ENCODE results near the gene NCOA4. TPM values are rescaled to one million over a fixed set of nuclear protein-coding genes. Genes with fewer than 3 reads are reported as not detected.
"Not testable (repeated sequence)": the region's sequence is repeated elsewhere in the genome, so short reads cannot be mapped to it uniquely, and the experiment has no call there.

NCOA4 gene
- total RNA-seq, 1 donor, result 265 TPM

GRCh38 chr10:45997557-45997956 lies 32.9 kb downstream of the NCOA4 start:
- Histone ChIP-seq H3K9me3 (ENCODE audit: low read depth, low read length) (no peaks in the 10 kb centered on the region), H3K4me1 (ENCODE audit: insufficient read depth, low read length) (no peaks in the 10 kb centered on the region), H3K4me3 (ENCODE audit: low read length) (no peak overlapping the region), H3K27me3 (ENCODE audit: insufficient read depth, low read length) (no peaks in the 10 kb centered on the region)

DNA sequence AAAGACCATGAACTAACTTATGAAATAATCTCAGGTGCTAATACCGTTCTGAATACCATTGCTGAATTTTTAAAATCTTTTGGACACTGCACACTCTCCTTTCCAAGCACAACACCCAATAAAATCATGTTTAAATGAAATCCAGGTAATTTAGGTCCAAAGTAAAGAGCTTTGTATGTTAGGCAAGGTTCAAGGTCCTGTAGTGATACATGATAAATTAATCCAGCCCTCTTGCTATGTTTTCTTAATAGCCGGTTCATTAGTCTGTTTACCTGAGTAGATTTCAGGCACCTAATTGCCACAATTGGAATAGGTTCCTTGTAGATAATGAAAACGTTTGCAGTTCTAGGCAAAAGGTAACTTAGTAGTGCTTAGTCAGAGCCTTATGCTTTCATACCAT lies 44.8 kb downstream of the NCOA4 start:
- not testable (repeated sequence) for H3K4me3 ChIP-seq (ENCODE audit: low read length); H3K27me3 ChIP-seq (ENCODE audit: insufficient read depth, low read length); H3K4me1 ChIP-seq (ENCODE audit: insufficient read depth, low read length); H3K9me3 ChIP-seq (ENCODE audit: low read depth, low read length)

- not testable (repeated sequence) for H3K4me3 ChIP-seq (ENCODE audit: low read length); H3K9me3 ChIP-seq (ENCODE audit: low read depth, low read length); H3K27me3 ChIP-seq (ENCODE audit: insufficient read depth, low read length); H3K4me1 ChIP-seq (ENCODE audit: insufficient read depth, low read length)
Measured at GRCh38 chr10:45984473-45984872, 46.0 kb downstream of the NCOA4 start.

DNA sequence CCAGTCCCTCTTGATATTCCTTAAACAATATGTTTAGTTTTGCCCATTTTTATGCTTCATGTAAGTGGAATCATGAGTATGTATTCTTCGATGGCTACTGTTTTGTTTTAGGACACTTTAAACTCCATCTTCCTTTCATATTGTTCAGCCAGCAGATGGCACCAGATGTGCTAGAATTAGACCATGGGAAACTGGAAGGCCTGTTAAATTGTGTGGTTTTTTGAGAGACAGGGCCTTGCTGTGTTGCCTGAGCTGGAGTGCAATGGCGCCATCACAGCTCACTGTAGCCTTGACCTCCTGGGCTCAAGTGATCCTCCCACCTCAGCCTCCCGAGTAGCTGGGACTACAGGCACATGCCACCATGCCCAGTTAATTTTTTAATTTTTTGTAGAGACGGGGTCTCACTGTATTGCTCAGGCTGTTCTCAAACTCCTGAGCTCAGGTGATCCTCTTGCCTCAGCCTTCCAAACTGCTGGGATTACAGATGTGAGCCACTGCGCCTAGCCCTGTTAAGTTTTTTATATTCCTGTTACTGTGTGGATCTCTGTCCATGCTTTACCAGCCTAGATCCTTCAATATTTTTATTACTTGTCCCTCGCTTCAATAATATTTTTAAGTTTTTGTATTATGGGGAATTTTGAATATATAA lies 46.8 kb downstream of the NCOA4 start:
- not testable (repeated sequence) for H3K4me3 ChIP-seq (ENCODE audit: low read length); H3K4me1 ChIP-seq (ENCODE audit: insufficient read depth, low read length); H3K9me3 ChIP-seq (ENCODE audit: low read depth, low read length); H3K27me3 ChIP-seq (ENCODE audit: insufficient read depth, low read length)

DNA sequence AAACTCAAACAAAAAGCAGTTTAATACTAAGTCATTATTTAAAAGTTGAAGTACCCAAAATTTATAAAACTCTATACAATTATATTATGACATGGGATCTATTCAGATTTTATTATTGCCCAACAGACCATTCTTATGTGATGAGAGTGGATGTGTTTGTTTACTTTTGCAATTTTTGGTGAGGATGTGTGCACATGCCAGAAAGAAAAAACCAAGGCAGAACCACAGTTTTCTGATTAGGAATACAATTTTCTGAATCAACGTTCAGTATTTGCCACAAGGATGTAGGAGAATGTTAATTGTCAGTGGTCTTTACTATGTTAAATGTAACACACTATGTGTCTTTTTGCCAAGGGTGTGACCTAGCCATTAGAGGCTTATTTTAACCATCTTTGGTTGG lies 49.1 kb downstream of the NCOA4 start:
- not testable (repeated sequence) for H3K4me1 ChIP-seq (ENCODE audit: insufficient read depth, low read length); H3K4me3 ChIP-seq (ENCODE audit: low read length); H3K9me3 ChIP-seq (ENCODE audit: low read depth, low read length); H3K27me3 ChIP-seq (ENCODE audit: insufficient read depth, low read length)

- not testable (repeated sequence) for H3K27me3 ChIP-seq (ENCODE audit: insufficient read depth, low read length); H3K4me3 ChIP-seq (ENCODE audit: low read length)
Measured at GRCh38 chr10:45978554-45978953, 51.9 kb downstream of the NCOA4 start.

GRCh38 chr10:45974041-45974440 lies 56.4 kb downstream of the NCOA4 start:
- not testable (repeated sequence) for H3K9me3 ChIP-seq (ENCODE audit: low read depth, low read length); H3K27me3 ChIP-seq (ENCODE audit: insufficient read depth, low read length); H3K4me3 ChIP-seq (ENCODE audit: low read length)
- H3K4me1 ChIP-seq (ENCODE audit: insufficient read depth, low read length), result peaks cover 22% of the 10 kb centered on the region

More at GRCh38 chr10:45978554-45978953, 51.9 kb downstream of the NCOA4 start:
- H3K4me1 ChIP-seq (ENCODE audit: insufficient read depth, low read length); H3K9me3 ChIP-seq (ENCODE audit: low read depth, low read length): not testable (repeated sequence)

DNA sequence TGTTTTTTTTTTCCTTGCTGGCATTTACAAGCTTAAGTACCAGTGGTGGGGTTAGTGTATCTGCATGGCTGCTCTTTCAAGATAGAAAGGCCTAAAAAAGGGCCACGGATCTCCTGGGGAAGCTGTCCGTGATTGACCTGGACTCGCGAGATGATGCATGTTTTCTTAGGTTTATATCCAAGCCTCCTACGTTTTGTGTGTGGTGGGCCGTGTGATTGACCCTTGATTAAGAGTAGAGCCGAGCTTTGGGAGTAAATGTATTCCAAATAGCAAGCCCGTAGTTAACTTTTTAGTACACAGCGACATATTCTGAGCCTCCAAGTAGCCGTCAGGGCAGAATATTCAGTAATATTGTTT lies 57.6 kb downstream of the NCOA4 start:
- Histone ChIP-seq H3K4me1 (ENCODE audit: insufficient read depth, low read length) (peaks cover 22% of the 10 kb centered on the region), H3K4me3 (ENCODE audit: low read length) (peak overlapping the region; percentile 71)
- not testable (repeated sequence) for H3K27me3 ChIP-seq (ENCODE audit: insufficient read depth, low read length); H3K9me3 ChIP-seq (ENCODE audit: low read depth, low read length)

GRCh38 chr10:45972106-45972812 lies 58.2 kb downstream of the NCOA4 start, which contains the start of gene TIMM23:
Gene TIMM23, plus strand, starts transcription at chr10:45972489. Its CDS starts 136 bp downstream, at chr10:45972625.
- not testable (repeated sequence) for H3K27me3 ChIP-seq (ENCODE audit: insufficient read depth, low read length); H3K9me3 ChIP-seq (ENCODE audit: low read depth, low read length)
- Histone ChIP-seq H3K4me1 (ENCODE audit: insufficient read depth, low read length) (peaks cover 22% of the 10 kb centered on the region), H3K4me3 (ENCODE audit: low read length) (peak within 1 kb of the TSS; percentile 71)

- not testable (repeated sequence) for H3K9me3 ChIP-seq (ENCODE audit: low read depth, low read length); H3K27me3 ChIP-seq (ENCODE audit: insufficient read depth, low read length)
- Histone ChIP-seq H3K4me1 (ENCODE audit: insufficient read depth, low read length) (peaks cover 22% of the 10 kb centered on the region), H3K4me3 (ENCODE audit: low read length) (peak overlapping the region; percentile 71)
Measured at GRCh38 chr10:45971742-45972105, 58.7 kb downstream of the NCOA4 start.

- H3K9me3 ChIP-seq (ENCODE audit: low read depth, low read length); H3K4me3 ChIP-seq (ENCODE audit: low read length): not testable (repeated sequence)
- H3K4me1 ChIP-seq (ENCODE audit: insufficient read depth, low read length), result peaks cover 22% of the 10 kb centered on the region
Measured at GRCh38 chr10:45971019-45971418, 59.4 kb downstream of the NCOA4 start.

GRCh38 chr10:45962686-45963452 lies 67.6 kb downstream of the NCOA4 start:
- H3K4me1 ChIP-seq (ENCODE audit: insufficient read depth, low read length); H3K27me3 ChIP-seq (ENCODE audit: insufficient read depth, low read length); H3K4me3 ChIP-seq (ENCODE audit: low read length); H3K9me3 ChIP-seq (ENCODE audit: low read depth, low read length): not testable (repeated sequence)

More at GRCh38 chr10:45971019-45971418, 59.4 kb downstream of the NCOA4 start:
- not testable (repeated sequence) for H3K27me3 ChIP-seq (ENCODE audit: insufficient read depth, low read length)

DNA sequence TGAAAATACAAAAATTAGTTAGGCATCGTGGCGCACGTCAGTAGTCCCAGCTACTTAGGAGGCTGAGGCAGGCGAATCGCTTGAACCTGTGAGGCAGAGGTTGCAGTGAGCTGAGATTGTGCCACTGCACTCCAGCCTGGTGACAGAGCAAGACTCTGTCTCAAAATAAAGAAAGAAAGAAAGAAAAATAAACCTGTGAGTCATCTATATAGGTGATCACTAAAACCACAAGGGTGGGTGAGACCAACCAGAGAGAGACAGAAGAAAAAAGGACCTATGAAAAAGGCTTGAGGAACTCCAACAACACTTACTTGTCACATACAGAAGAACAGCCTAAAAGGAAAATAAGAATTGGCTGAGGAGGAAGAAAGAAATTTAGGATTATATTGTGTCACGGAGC lies 72.5 kb downstream of the NCOA4 start:
- not testable (repeated sequence) for H3K4me1 ChIP-seq (ENCODE audit: insufficient read depth, low read length); H3K27me3 ChIP-seq (ENCODE audit: insufficient read depth, low read length); H3K9me3 ChIP-seq (ENCODE audit: low read depth, low read length); H3K4me3 ChIP-seq (ENCODE audit: low read length)

- not testable (repeated sequence) for H3K4me3 ChIP-seq (ENCODE audit: low read length); H3K27me3 ChIP-seq (ENCODE audit: insufficient read depth, low read length); H3K4me1 ChIP-seq (ENCODE audit: insufficient read depth, low read length); H3K9me3 ChIP-seq (ENCODE audit: low read depth, low read length)
Measured at GRCh38 chr10:45956634-45957033, 73.8 kb downstream of the NCOA4 start.
